GM23338 (cell line): ENCODE measurements around the gene PCSK4. TPM values are rescaled to one million over a fixed set of nuclear protein-coding genes. Genes with fewer than 3 reads are reported as not detected.

Experiments
- ATAC-seq: fragments of 200-7000 bp; cut with Tn5 transposase; 3 replicates; pipeline ENCODE4 v1.9.1; 2020
- DNase-seq: peaks from one replicate; pipeline ENCODE4 v3.0.0-alpha.2; 2015; ENCODE audit warnings: low spot score
- H2AFZ ChIP-seq: fragments of 200-600 bp; sonication (generic); 2 replicates; pipeline ENCODE4 v1.8.0; 2016; ENCODE audit warnings: antibody characterized with exemption, mild to moderate bottlenecking, moderate library complexity
- H3F3A ChIP-seq: fragments of 200-600 bp; sonication (generic); replicated peaks from 2 replicates; pipeline ENCODE4 v1.8.0; 2017; ENCODE audit warnings: antibody characterized with exemption, mixed run types, low read depth
- H3K27ac ChIP-seq: fragments of 200-600 bp; sonication (generic); 2 replicates; pipeline ENCODE4 v1.6.1; 2016; ENCODE audit warnings: low read depth
- H3K27me3 ChIP-seq: fragments of 200-600 bp; sonication (generic); 2 replicates; pipeline ENCODE4 v1.8.0; 2016; ENCODE audit warnings: mild to moderate bottlenecking, mixed run types, moderate library complexity; ENCODE audit not compliant: insufficient read depth
- H3K36me3 ChIP-seq: fragments of 200-600 bp; sonication (generic); 2 replicates; pipeline ENCODE4 v1.8.0; 2016; ENCODE audit warnings: mild to moderate bottlenecking; ENCODE audit not compliant: insufficient read depth
- H3K4me1 ChIP-seq: fragments of 200-600 bp; sonication (generic); 2 replicates; pipeline ENCODE4 v1.8.0; 2016; ENCODE audit warnings: mild to moderate bottlenecking, moderate library complexity; ENCODE audit not compliant: insufficient read depth
- H3K4me2 ChIP-seq: fragments of 200-600 bp; sonication (generic); 2 replicates; pipeline ENCODE4 v1.7.1; 2017; ENCODE audit warnings: mixed run types
- H3K4me3 ChIP-seq: fragments of 200-600 bp; sonication (generic); 2 replicates; pipeline ENCODE4 v1.6.1; 2016; ENCODE audit warnings: mixed run types
- H3K79me2 ChIP-seq: fragments of 200-600 bp; sonication (generic); replicated peaks from 2 replicates; pipeline ENCODE4 v1.8.0; 2017; ENCODE audit warnings: mild to moderate bottlenecking; ENCODE audit not compliant: insufficient read depth
- H3K9me2 ChIP-seq: fragments of 200-600 bp; sonication (generic); 2 replicates; pipeline ENCODE4 v1.8.0; 2017; ENCODE audit not compliant: insufficient read depth
- H4K20me1 ChIP-seq: fragments of 200-600 bp; sonication (generic); replicated peaks from 2 replicates; pipeline ENCODE4 v1.8.0; 2017; ENCODE audit warnings: mild to moderate bottlenecking; ENCODE audit not compliant: insufficient read depth
- H3K27ac Mint-ChIP-seq: 2 replicates; pipeline ENCODE4 v1.8.0; 2020; ENCODE audit warnings: inconsistent platforms, mild to moderate bottlenecking, moderate library complexity, mixed read lengths
- H3K27me3 Mint-ChIP-seq: 3 replicates; pipeline ENCODE4 v1.8.0; 2022; ENCODE audit warnings: low read depth, mild to moderate bottlenecking, moderate library complexity, mixed read lengths, inconsistent platforms; ENCODE audit not compliant: insufficient read depth, poor library complexity
- H3K36me3 Mint-ChIP-seq: 3 replicates; pipeline ENCODE4 v1.8.0; 2021; ENCODE audit warnings: low read depth, mild to moderate bottlenecking, inconsistent platforms, moderate library complexity, mixed read lengths
- H3K4me1 Mint-ChIP-seq: 3 replicates; pipeline ENCODE4 v1.8.0; 2020; ENCODE audit warnings: mild to moderate bottlenecking, inconsistent platforms, mixed read lengths
- H3K4me3 Mint-ChIP-seq: 3 replicates; pipeline ENCODE4 v1.8.0; 2021; ENCODE audit warnings: moderate library complexity, mild to moderate bottlenecking, inconsistent platforms, mixed read lengths
- H3K9me3 Mint-ChIP-seq: 3 replicates; pipeline ENCODE4 v1.8.0; 2020; ENCODE audit warnings: moderate library complexity, mild to moderate bottlenecking, inconsistent platforms, mixed read lengths
- CREB1 ChIP-seq: fragments of 250-450 bp; sonication (Bioruptor Pico); IDR thresholded peaks from 2 replicates; pipeline ENCODE4 v1.5.0; 2020; ENCODE audit warnings: low read depth, mild to moderate bottlenecking, moderate library complexity
- POLR2AphosphoS5 ChIP-seq: IDR thresholded peaks from 2 replicates; pipeline ENCODE4 v1.6.1; 2016; ENCODE audit warnings: antibody characterized with exemption, low read depth
- ZNF462 ChIP-seq: fragments of 250-450 bp; sonication (Bioruptor Pico); IDR thresholded peaks from 2 replicates; pipeline ENCODE4 v1.5.0; 2020; ENCODE audit warnings: mild to moderate bottlenecking, moderate library complexity
- polyA plus RNA-seq: library from polyadenylated mRNA; unstranded; fragments of >200 nt; fragmentation: Nextera tagmentation; extraction: Ambion mirVana; gene quantifications from 2 replicates; pipeline ENCODE4 v1.2.1, GENCODE V29; 2016
- total RNA-seq: library from RNA; depleted of rRNA; stranded (reverse); fragments of >200 nt; shearing (Covaris generic); gene quantifications from 2 replicates; pipeline ENCODE4 v1.2.3, GENCODE V29; 2014

PCSK4 gene
- total and polyA plus RNA-seq, 2 experiments from 2014 or later: 3.8 to 15.1 TPM

- peak; percentile 63 for TF ChIP-seq CREB1 (CRISPR knock-in tag)
- TF ChIP-seq ZNF462 (CRISPR knock-in tag): no peak
- peak; percentile 58 for TF ChIP-seq POLR2AphosphoS5
- Histone ChIP-seq H3K4me1 (peaks cover 23% of the 10 kb centered on the region; the same call in 1 of the 2 replicates), H3K79me2 (0 out of 2 replicates have a peak, but pooled peaks cover 3% of the 10 kb centered on the region), H3K36me3 (no peaks in the 10 kb centered on the region), H2AFZ (peak within 1 kb of the TSS; percentile 87), H3K4me2 (peak within 1 kb of the TSS; percentile 88), H3K4me3 (peak within 1 kb of the TSS; percentile 61), H3K27me3 (peaks cover 45% of the 10 kb centered on the region), H3F3A (peaks cover 18% of the 10 kb centered on the region), H3K27ac (0 out of 2 replicates have a peak within 1 kb of the TSS, but pooled peaks have one; percentile 26), H4K20me1 (no peaks in the 10 kb centered on the region), H3K9me2 (no peaks in the 10 kb centered on the region)
- H3K4me1 Mint-ChIP-seq: peaks cover 35% of the 10 kb centered on the region
- ATAC-seq: peak; percentile 49
- H3K27ac Mint-ChIP-seq: no peak within 1 kb of the TSS
- DNase-seq: peak; percentile 95
- H3K9me3 Mint-ChIP-seq: no peaks in the 10 kb centered on the region; the same call in 2 of the 3 replicates
- H3K36me3 Mint-ChIP-seq: no peaks in the 10 kb centered on the region; the same call in 2 of the 3 replicates
- peaks cover 57% of the 10 kb centered on the region for H3K27me3 Mint-ChIP-seq
- H3K4me3 Mint-ChIP-seq: peak within 1 kb of the TSS; percentile 68
Observed at GRCh38 chr19:1449467-1450442, 40.4 kb downstream of the PCSK4 start, which contains the start of gene APC2. Gene APC2, plus strand, starts transcription at chr19:1450121. Its CDS starts 2,881 bp downstream, at chr19:1453002.
